Hematopoietic multipotent progenitor cell treated with erythropoietin and hydrocortisone succinate and interleukin-3 and kit ligand, for 4 days (in vitro differentiated cells): ENCODE results near the gene PABPC3.

Experiments used
- DNase-seq: peaks from one replicate; pipeline ENCODE4 v3.0.0-alpha.2; 2015

The PABPC3 gene

DNA sequence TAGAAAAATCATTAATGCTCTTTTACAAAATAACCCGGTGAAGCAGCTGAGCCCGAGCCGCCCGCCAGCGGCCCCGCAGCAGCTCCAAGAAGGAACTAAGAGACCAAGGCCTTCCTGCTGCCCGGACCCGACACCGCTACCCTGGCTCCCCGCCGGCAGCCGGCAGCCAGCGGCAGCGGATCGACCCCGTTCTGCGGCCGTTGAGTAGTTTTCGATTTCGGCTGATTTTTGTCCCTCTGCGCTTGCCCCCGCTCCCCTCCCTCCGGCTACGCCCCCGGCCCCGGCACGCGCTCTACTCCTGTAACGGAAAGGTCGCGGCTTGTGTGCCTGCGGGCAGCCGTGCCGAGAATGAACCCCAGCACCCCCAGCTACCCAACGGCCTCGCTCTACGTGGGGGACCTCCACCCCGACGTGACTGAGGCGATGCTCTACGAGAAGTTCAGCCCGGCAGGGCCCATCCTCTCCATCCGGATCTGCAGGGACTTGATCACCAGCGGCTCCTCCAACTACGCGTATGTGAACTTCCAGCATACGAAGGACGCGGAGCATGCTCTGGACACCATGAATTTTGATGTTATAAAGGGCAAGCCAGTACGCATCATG, at the start of gene PABPC3:
Gene PABPC3 (plus strand): TSS at position 286 of the 603 bp plus-strand sequence. CDS start 63 bp downstream, at position 349.
- peak; percentile 68 for DNase-seq

DNA sequence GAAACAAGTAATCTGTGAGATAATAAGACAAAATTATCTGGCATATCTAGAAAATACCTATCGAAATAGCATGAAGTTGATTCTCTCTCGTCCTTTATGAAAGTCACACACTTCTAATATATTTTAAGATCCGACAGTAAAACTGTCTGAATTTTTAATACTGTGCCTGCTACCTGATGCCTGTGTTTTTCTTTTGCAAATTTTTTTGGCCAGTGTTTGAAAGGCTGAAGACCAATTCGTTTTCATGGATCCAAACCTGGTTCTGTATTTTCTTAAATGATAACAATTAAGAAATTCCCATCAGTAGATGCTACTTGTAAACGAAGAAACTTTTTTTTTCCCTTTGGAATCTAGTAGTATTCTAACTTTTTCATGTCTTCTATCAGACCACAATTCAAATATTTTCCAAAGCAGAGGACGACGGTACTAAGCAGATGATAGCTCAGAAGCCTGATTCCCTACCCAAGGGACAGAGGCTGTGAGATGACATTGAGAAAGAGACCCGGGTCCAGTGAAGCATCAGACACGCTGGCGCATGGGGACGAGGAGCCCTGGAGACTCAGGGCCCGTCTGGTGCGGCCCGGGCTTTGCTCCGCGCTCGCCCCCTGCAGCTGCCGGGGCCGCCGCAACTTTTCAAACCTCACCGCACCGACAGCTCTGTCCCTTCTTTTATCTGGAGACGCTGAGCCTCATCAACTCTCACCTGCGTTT, 49.5 kb upstream of the PABPC3 start:
- DNase-seq: peak; percentile 18

DNA sequence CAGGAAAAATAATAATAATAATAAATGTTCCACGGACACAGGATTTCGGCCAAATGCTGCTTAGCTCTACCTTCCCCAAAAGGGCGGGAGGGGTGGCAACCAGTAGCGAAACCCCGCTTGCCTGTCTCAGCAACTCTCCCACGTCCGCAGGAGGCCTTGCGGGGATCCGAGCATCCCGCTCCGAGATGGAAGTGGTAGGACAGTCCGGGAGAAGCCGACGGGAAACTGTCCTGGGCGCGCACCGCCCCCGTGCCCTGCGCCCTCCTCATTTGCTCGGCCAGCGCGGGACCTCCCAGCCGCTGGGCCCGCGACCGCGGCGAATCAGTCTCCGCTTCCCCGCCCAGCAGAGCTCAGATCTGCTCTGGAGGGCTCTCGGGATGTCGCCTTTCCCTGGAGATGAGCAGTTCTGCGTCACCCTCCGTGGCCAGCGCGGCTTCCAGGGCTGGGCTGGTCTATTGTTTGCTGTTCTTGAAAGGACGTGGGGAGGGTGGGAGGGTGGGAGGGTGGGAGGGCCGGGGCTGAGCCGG, 48.9 kb upstream of the PABPC3 start:
- DNase-seq: peak; percentile 24

DNA sequence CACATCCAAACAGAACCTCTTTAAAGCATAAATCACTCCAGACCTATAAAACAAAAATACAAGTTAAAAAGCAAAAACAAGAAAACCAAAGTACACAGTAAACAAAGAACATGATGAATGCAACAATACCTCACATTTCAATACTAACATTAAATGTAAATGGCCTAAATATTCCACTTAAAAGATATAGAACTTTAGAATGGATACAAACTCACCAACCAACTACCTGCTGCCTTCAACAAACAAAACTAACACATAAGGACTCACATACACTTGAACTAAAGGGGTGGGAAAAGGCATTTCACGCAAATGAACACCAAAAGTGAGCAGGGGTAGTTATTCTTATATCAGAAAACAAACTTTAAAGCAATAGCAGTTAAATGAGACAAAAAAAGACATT, 44.9 kb upstream of the PABPC3 start:
- no peak for DNase-seq

DNA sequence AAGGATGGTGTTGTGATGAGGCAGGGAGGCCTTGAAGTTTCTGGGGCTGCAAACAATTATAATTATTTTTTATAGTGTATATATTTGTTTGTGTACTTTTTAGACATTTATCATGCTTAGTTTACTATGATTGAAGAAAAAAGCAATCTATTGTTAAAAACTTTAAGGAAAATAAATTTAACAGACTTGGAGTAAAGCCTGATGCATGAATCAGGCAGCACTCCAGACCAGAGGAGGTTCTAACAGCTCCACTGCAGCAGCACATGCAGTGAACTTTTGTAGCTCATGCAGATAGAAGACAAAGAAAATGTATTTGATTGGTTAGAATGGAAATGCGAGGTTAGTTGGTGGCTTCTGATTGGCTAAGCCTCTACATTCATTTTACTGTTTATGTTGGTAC, 36.8 kb upstream of the PABPC3 start:
- no peak for DNase-seq

DNA sequence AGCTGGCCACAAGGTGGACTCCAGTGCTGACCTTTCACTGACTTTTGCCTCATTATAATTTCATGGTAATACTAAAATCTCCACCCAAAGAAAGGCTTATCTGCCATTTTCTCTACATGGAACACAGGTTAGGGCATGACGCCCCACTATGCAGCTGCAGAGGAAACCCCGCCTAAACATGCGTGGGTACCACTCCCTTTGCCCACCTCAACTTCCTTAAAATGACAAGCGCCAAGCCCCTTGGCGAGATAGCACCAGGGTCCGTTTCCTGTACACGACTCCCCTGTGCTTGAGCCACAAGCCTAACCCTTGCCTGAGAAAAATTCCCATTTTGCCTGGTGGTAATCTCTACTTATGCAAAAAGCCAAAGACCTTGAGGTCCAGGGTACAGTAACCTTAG, 36.0 kb upstream of the PABPC3 start:
- peak; percentile 77 for DNase-seq

DNA sequence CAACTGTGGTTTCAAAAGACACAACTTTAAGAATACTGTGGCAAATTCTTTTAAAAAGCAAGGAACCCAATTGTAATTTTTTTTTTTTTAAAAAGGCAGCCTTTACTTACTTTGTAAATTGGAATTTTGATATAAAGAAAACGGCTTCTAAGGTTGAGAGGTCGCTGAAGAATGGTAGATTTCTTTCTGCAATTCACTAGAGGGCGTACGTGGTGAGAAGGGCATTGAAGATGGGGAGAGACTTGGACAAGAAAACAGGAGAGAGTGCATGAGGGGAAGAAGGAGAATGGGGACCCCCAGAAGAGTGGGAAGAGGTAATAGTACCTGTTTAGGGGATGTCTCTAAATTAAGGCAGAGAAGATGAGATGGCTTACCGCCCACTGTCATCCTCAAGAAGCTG, 33.5 kb upstream of the PABPC3 start:
- DNase-seq: no peak

DNA sequence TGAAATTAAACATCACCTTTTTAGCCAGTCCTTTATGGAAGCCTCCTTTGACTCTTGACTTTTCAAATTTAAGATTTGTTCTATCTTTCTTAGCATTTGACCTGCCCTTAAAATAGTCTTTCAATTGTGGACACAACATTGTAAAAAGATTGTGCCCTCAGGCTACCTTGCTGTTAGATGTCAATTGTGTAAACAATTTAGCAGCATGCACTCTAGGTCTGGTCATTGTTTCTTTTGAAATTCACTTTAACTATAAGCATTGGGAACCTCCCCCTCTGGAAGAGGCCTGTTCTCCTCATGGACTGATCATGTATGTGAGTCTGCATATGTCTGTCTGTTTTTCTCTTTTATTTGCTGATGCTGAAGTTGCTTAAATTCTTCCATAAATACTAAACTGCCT, 31.5 kb upstream of the PABPC3 start:
- no peak for DNase-seq

DNA sequence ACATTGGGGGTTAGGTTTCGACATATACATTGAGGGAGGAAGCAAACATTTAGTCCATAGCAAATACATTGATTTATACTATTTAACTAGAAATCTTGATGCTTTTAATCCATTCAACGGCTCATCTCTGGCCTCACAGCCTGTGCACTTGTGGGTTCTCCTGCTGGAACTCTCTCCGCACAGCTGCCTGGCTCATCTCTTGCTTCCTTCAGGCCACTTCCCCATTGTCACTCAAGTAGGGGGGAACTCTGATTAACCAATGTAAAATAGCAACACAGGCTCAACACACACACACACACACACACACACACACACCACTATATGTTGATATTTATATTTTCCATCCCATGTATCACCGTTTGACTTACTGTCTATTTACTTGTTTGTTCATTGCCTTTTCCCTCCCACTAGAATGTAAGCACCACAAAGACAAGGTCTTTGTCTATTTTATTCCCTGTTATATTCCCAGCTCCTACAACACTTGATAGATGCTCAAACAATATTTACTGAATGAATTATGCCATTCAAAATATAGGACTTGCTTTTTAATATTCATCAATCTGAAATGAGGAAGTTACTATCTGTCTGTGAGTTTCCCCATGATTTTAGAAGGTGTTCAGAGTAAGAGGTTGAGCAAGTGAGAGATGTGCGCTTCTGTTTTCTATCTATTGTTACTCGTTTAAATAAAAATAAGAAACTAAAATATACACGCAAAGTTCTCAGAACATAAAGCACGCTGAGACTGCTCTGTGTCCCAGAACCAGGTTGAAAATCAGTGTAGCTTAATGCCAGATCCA, 29.8 kb upstream of the PABPC3 start:
- peak; percentile 57 for DNase-seq

DNA sequence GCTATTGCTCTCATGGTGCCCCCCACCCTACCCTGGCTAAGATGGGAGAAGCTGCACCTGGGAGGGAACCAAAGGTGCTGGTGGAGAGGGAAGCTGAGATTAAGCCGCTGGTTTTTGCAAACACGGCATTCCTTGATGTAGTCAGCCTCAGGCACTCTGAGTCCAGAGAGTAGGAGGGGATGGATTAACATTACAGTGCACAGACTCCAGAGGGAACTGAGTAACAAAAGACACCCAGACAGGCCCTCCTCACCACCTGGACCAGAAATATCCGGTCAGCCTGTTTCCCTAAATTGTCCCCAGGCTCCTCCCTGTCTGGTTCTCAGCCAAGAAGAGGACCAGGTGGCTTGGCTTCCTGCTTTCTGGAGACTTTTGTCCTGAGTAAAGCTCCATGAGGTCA, 28.9 kb upstream of the PABPC3 start:
- DNase-seq: no peak

DNA sequence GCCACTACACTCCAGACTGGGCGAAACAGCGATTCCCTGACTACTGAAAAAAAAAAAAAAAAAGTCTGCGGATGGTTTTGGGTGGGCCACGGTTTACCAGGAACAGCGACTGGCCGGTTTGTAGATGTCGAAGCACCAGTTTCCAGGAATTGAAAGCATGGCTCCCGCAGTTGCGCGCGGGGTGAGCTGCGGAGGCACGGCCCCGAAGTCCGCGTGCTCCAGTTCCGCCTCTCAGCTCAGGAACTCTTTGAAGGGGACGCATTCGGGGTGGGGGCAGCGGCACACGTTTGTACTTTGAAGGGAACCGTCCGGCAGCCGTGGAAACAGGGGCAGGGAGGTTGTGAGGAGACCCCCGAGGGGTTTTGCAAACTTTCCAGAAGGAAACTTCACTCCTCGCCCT, 27.1 kb upstream of the PABPC3 start:
- DNase-seq: no peak

DNA sequence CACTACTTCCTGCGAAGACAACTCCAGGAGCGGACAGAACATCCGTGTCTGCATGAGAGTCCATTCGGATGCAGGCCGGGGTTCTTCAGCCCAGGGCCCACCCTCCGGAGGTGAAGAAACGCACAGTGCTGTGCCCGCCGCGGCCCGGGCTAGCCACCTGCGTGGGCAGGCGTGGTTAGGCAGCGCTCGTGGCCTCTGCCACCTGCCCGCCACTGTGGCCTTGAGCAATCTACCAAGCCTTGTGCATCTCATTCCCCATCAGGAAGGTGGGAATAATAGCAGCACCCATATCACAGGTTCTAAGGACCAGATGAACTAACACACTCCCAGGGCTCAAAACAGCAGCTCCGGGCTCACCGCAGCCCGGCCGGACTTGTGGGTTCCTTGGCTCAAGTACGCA, 26.7 kb upstream of the PABPC3 start:
- DNase-seq: no peak

DNA sequence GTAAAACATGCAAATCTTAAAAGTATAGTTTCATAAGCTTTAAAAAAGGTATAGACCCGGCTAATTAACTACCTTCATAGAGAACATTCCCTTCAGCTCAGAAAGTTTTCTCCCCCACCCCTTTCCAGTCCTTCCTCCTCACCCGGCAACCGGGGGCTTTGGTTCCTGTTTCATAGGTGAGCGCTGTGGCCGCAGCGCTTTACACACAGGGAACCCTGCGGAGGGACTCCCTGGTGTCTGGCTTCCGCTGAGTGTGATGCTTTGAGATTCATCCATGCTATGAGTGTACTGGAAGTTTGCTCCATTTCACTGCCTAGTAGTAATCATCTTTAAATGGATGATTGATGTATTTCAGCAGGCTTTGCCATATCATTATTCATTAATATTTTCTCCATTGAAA, 26.0 kb upstream of the PABPC3 start:
- DNase-seq: no peak

DNA sequence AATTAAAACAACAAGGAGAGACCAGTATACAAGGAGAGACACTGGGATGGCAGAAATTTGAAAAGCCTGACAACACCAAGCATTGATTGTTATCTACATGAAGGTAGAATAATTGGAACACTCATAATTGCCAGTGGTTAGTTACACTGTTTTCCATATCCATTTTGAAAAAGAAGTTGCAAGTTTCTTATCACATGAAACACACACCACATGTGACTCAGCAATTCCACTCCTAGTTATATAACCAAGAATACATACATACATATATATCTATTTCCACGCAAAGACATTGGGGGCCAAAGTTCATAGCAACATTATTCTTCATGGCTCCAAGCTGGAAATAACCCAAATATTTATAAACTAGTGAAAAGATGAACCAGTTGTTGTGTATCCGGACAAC, 15.2 kb upstream of the PABPC3 start:
- DNase-seq: peak; percentile 88

DNA sequence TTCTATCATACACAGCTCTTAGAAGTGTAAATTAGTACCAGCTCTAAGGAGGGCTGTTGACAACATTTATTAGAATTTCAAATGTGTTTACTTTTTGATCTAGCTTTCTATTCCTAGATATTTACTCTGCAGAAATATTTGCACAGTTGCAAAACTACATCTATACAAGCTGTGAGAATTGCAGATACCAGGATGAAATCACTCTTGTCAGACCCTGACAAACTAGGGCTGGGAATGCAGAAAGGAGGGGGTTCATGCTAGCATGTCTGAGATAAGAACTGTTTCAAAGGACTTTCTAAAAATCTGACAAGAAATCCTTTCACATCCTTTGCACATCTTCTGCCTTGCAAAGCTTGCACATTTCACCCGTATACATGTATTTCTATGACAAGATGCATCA, 11.8 kb upstream of the PABPC3 start:
- no peak for DNase-seq

DNA sequence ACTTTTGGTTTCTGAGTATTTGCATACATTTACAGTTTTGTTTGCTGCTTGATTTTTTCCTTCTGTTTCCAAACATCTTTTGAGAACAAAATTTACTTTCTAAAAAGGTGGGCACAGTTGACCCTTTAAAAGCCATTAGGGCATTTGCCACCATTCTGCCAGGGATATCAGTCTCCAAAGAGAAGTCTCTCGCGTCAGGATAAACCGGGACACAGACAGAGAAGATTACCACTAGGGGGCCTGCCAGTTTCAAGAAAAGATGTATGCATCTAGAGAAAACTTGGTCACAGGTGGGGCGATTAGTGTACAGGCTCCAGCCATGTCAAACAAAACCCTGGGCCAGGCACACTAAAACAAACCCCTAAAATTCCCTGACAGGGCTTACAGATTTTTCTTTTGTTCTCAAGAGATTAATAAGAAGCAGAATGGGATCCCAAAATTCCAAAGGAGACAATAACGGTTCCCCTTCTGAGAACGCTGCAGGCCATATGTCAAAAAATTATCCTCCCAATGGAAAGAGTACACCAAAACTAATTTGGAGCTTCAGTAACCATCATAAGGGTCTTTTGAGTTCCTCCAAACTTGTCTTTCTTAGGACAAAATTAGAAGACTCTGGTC, 10.7 kb upstream of the PABPC3 start:
- DNase-seq: peak; percentile 64

DNA sequence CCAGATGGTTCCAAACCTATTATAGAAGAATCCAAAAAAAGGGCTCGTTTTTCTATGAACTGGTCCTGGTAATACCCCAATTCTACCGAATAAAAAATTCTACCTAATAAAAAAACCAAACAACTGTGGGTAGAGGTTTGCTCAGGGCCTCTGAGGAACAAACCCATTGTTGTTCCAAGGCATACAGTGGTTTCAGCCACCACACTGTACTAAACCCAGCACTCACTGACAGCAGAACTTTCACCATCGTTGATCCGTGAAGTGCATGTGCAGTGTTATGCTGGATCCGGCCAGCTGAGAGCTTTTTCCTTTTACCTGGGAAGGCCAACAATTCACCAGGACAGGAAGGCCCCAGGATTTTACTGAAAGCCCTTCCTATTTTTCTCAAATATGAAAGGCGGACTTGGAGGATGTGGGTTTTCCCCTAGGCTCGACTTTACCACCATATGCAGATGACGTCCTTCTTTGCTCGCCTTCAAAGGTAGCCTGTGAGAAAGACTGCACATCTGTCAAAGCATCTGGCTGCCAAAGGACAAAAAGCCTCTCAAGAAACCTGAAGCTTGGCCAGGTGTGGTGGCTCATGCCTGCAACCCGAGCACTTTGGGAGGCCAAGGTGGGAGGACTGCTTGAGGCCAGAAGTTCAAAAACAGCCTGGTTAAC, 7.2 kb upstream of the PABPC3 start:
- no peak for DNase-seq

DNA sequence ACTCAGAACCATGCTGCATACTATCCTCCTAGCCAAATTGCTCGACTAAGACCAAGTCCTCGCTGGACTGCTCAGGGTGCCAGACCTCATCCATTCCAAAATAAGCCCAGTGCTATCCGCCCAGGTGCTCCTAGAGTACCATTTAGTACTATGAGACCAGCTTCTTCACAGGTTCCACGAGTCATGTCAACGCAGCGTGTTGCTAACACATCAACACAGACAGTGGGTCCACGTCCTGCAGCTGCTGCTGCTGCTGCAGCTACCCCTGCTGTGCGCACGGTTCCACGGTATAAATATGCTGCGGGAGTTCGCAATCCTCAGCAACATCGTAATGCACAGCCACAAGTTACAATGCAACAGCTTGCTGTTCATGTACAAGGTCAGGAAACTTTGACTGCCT, 1.5 kb downstream of the PABPC3 start:
- DNase-seq: no peak

DNA sequence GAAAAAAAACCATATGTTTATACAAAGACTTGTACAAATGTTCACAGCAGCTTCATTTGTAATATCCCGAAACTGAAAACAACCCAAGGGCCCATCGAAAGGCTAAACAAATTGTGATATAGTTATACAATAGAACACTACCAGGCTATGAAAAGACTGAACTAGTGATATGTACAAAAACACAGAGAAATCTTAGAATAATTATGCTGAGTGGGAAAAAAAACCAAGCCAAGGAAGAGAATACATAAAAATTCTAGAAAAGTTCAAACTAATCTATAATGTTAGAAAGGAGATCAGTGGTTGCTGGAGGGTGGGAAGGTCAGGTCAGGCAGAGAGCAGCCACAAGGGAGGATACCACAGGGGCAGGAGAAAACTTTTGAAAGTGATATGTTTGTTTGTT, 7.8 kb downstream of the PABPC3 start:
- no peak for DNase-seq

DNA sequence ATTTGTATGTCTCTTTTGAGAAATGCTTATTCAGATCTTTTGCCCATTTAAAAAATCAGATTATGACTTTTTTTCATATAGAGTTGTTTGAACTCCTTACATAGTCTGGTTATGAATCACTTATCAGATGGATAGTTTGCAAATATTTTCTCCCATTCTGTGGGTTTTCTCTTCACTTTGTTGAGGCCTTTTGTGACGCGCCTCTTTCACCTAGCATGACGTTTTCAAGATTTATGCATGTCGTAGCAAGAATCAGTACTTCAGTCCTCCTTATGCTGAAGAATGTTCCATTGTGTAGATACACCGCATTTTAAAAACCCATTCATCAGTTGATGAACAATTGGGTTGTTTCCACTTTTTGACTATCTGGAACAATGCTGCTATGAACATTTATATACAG, 13.4 kb downstream of the PABPC3 start:
- no peak for DNase-seq

DNA sequence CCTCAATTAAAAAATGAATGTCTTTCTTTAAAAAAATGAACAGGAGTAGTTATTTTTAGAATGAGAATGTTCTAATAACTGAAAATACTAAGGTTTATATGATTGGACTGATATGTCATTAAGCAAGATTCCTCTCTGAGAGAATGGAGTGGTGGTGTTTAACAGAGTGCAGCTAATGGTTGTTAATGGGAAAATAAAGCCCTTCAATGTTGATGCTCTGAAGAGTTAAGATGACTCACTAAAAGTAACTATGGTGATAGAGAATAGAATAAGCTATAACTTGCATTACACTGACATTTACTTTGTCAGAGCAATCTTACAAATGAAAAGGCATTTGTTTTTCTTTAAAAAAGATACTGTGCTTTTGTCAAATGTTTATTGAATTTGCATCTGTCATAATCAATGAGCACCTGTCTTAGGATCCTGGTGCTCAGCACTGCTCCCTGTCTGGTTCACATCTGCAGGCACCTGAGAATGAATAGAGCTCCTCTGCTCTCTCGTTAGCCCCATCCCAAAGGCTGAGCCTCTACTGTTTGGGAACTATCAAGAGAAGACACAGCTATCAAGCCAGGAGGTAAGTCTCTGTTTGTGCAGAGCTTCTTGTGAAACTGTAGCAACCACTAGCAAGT, 15.1 kb downstream of the PABPC3 start:
- no peak for DNase-seq

DNA sequence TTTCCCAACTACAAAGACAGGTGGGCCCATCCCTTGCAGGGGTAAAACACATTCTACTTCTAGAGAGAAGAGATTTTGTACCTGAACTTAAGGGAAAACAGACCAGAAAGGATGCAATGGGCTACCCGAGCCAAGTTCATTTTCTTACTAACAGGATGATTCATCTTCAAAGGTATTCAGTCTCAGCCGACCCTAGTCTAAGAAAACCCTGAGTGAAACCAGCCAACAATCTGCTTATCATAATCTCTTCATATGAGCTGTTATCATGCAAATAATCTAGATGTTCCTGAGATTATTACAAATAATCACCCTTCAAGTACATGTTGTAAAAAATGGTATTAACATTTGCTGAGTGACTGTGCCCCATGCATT, 15.6 kb downstream of the PABPC3 start:
- DNase-seq: no peak
